Germinal center (tissue), 1 donor: ENCODE results near the gene OVOL1.
A peak's percentile ranks its signal among the peaks of the same experiment; 100 is the strongest.
"Not testable (repeated sequence)": the region's sequence is repeated elsewhere in the genome, so short reads cannot be mapped to it uniquely, and the experiment has no call there.

Experiments used
- DNase-seq: peaks from one replicate; pipeline ENCODE4 v3.0.0; 2012; ENCODE audit warnings: mixed read lengths, low spot score

The OVOL1 gene

DNA sequence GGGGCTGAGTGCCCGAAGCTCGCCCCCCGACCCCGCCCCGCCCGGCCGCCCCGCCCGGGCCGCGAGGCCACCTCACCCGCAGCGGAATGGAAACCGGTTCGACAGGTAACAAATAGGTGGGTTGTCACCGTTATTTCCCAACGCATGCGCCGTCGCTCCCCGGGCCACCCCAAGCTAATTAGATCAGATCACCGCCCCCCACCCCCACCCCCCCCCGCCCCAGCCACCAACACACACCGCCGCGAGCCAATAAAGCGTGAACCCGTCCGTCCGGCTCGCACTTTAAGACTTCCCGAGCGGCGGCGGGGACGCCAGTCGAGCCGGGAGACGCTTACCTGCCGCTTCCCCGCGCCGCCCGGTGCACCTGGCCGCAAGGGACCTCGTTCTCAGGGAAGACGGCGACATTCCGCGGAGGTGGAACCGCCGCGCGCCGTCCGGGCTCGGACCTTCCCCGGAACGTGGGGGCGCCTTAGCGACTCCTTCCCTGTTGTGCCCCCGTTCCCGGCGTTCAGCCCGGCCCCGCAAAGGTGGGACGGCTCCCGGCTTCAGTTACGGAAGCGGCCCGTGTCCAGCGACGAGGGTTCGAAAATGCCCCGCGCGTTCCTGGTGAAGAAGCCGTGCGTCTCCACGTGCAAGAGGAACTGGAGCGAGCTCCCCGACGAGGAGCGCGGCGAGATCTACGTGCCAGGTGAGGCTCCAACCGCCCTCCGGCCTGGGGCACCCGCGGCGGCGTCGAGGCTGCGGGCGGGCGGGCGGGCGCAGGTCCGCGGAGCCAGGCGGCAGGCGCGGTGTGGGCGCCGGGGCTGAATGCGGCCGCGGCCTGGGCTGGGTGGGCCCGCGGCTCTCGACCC is at the start of gene OVOL1:
TSS of gene OVOL1 (plus strand) at position 278 of the 851 bp plus-strand sequence. CDS start at position 589, 311 bp downstream.
- peak; percentile 53 for DNase-seq

DNA sequence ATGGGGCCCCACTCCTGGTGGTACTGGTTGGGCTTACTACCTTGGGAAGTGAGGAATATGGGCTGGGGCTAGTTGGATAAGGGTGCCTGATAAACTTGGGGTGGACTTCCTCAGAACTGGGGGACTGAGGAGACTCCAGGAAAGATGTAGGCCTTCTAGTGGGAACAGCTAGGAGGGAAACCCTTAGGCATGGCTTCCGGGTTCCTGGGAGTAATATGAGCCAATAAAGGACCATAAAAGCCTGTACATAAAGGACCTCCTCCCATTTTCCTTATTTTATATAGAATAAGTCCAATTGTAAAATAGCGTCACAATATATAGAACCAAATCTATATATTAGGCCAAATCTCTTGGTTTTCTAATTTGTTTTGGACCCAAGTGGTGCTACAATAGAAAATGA is 47.8 kb upstream of the OVOL1 start:
- no peak for DNase-seq

DNA sequence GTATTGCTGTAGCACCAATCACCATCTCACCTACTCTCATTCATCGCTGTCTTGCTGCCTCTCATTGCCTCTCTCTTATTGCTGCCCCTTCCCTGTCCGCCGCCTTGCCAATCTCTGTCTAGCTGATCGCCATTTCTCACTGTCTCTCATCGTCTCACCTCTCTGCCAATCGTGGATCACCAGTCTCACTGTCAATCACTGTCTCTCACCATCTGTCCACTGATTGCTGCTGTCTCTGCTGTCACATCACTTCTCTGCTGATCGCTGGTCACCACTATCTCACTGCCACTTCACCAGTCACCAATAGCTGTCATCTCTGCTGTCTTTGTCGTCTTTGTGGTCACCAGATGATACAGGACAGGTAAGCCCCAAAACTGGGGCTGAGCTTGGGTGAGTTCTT is 45.7 kb upstream of the OVOL1 start:
- no peak for DNase-seq

DNA sequence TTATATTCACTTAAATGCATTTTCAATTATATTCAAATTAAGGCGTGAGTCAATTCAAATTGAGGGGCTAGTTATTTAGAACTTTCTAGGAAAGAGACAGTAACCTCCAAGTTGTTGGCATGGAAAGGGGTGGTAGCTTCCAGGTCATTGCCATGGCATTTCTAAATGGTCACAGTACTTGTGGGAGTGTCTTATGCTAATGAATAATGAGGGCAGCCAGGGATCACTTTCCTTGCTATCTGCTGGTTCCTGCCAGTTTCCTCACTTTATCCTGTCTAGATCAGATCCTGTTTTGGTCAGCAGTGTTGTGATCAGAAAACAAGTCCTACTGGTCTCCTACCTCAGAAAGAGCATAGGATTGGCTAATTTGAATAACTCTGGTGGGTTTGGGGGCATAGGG is 44.5 kb upstream of the OVOL1 start:
- no peak for DNase-seq

DNA sequence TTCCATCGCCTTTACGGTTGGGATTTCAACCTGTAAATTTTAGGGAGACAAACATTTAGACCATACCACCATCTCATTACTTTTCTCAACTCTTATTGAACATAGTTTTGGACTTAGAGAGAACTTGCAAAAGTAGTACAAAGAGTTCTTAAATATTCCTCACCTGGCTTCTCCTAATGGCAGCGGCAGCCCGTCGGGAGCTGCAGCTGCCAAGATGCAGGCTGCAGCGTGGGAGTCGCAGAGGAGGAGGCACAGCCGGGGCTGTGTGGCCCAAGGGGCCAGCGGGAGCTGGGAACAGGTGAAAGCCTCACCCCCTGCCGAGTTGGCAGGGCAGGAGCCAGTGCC is 43.2 kb upstream of the OVOL1 start:
- no peak for DNase-seq

DNA sequence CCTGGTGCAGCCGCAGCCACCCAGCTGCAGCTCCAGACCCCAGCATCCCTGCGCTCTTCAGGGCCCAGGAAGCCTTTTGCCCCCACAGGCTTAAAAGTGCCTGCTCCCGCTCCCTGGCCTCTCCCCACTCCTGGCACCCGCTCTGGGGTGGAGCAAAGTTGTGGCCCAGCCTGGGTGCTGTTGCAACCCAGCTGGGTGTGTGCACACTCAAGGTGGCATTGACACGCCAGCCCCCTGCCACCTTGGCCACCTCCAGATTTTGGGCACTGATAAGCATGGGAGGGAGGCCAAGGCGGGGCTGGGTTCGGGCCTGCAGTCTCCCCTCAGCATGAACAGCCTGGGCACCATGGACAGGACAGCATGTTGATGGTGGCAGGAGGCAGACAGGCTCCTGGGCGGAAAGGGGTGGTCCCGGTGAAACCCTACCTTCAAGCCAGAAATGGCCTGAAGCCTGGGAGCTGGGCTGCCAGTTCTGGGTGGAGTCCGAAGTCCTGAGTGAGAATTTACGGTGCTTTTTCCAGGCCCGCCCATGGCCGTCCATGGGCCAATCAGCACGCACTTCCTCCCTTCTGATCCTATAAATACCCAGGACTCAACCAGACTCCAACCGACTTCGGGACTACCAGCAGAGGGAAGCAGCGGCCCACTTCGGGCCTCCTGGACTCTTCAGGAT is 42.7 kb upstream of the OVOL1 start:
- no peak for DNase-seq

DNA sequence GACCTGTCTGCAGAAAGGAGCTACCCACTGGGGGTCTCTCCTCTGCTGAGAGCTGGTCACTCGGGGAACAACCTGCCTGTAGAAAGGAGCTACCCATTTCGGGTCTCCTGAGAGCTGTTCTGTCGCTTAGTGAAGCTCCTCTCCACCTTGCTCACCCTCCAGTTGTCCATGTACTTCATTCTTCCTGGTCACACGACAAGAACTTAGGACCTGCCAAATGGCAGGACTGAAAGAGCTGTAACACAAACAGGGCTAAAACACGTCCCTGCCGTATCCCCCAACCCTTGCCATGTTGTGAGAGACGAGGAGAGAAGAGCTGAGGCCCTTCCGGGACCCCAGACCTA is 42.2 kb upstream of the OVOL1 start:
- DNase-seq = no peak

DNA sequence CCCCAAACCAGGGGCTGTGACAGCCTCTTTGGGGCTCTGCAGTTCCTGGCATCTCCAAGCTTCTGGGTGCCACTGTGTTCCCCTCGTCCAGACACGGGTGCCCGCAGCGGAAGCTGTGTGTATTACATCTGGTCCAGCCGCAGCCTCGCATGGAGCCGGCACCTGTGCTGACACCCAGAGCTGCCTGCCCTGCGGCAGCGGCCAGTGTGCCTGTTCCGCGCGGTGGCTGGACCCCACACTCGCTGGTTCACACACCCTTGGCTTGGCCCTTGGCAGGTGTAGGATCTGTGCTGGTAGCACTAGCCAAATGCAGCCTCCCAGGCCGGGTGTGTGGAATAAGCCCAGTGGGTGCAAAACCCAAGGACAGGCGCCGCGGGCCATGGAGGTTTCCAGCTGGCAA is 41.8 kb upstream of the OVOL1 start:
- no peak for DNase-seq

DNA sequence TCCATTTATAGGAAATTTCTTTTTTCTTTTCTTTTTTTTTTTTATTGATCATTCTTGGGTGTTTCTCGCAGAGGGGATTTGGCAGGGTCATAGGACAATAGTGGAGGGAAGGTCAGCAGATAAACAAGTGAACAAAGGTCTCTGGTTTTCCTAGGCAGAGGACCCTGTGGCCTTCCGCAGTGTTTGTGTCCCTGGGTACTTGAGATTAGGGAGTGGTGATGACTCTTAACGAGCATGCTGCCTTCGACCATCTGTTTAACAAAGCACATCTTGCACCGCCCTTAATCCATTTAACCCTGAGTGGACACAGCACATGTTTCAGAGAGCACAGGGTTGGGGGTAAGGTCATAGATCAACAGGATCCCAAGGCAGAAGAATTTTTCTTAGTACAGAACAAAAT is 24.7 kb upstream of the OVOL1 start:
- not testable (repeated sequence) for DNase-seq

DNA sequence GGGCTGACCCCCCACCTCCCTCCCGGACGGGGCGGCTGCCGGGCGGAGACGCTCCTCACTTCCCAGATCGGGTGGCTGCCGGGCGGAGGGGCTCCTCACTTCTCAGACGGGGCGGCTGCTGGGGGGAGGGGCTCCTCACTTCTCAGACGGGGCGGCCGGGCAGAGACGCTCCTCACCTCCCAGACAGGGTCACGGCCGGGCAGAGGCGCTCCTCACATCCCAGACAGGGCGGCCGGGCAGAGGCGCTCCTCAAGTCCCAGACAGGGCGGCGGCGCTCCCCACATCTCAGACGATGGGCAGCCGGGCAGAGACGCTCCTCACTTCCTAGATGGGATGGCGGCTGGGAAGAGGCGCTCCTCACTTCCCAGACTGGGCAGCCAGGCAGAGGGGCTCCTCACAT is 24.0 kb upstream of the OVOL1 start:
- not testable (repeated sequence) for DNase-seq

DNA sequence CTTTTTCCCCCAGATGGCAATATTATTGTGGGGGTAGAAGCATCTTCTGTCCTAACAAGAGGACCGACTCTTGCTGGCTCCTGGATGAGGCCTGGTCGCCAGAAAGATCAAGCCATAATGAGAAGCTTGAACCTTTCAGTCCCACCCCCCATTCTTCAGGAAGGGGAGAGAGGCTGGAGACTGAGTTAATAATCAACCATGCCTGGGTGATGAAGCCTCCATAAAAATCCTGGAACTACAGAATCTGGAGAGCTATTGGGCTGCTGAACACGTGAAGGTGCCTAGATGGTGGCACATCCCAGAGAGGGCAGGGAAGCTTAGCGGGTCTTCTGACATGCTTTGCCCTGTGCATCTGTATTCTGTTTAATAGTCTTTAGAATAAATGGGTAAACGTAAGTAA is 22.4 kb upstream of the OVOL1 start:
- DNase-seq = no peak

DNA sequence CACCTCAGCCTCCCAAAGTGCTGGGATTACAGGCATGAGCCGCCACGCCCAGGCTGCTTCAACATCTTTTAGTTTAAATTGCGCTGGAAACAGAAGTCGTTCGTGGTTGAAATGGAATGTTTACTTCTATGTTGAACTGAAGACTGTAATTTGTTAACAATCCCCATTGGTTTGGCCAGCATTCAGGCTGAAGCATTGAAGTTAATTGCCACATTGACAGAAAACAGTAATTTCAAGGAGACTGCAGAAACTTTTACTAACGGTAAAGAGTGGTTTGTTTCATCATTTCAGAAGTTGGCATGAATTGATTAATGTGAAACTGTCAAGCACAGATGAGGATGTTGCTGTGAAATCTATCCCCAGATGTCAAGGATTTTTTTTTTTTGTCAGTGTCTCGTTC is 20.3 kb upstream of the OVOL1 start:
- no peak for DNase-seq

DNA sequence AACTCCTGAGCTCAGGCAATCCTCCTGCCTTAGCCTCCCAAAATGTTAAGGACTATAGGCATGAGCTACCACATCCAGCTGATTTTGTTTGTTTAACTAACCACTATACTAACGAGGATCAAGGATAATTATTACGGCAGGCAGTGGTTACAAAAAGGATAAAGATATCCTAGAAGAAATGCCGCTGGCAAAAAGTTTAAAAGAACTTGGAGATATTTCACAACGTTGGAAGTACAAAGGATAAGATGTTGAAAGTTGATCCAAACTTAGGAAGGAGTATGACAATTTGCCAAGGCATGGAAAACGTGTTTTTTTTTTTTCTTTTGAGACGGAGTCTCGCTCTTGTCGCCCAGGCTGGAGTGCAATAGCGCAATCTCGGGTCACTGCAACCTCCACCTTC is 19.5 kb upstream of the OVOL1 start:
- no peak for DNase-seq

DNA sequence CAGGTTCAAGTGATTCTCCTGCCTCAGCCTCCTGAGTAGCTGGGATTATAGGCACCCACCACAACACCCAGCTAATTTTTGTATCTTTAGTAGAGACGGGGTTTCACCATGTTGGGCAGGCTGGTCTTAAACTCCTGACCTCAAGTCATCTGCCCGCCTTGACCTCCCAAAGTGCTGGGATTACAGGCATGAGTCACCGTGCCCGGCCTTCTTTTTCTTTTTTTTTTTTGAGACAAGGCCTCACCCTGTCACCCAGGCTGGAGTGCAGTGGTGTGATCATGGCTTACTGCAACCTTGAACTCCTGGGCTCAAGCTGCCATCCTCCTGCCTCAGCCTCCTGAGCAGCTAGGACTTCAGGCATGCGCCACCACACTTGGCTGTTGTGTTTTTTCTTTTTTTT is 19.1 kb upstream of the OVOL1 start:
- DNase-seq = not testable (repeated sequence)

DNA sequence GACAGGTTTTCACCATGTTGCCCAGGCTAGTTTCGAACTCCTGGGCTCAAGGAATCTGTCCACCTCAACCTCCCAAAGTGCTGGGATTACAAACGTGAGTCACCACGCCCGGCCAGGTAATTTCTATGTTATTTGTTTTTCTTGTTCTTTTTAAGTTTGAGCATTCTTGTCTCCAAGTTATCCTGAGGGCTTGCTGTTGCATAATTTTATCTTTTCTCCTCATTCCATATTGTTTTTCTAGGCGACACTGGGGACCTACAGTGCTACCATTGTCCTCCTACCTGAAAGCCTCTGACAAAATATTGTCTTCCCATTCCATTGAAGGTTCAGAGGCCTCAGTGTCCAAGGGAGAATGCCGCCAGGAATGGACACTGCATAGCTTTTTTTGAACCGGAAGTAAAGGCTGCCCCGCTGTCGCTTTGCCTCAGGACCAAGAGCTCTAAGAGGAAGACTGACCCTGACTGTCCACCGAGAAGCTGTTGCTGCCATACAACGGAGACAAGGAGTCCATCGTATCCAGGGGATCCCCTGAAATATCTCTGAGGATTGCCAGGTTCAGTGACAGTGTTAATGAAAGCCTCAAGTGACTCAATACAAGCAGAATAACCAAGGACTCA is 15.8 kb upstream of the OVOL1 start:
- no peak for DNase-seq

DNA sequence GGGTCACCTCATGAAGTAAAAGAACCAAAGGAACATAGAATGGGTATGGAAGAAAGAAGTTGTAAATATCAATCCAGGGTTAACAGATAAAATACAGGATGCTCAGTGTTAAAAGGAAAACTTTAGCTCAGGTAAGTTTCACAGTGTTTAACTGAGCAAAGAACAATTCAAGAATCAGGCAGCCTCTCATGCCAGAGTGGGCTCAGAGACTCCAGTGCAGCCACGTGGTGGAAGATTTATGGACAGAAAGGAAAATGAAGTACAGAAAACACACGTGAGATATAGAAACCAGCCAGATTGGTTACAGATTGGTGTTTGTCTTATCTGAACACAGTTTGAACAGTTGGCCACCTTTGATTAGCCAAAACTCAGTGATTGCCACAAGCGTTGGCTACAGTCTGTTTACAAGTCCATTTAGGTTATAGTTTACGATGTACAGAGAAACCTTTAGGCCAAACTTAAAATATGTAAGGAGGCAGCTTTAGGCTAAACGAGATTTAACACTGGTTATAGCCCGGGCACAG is 15.2 kb upstream of the OVOL1 start:
- no peak for DNase-seq

DNA sequence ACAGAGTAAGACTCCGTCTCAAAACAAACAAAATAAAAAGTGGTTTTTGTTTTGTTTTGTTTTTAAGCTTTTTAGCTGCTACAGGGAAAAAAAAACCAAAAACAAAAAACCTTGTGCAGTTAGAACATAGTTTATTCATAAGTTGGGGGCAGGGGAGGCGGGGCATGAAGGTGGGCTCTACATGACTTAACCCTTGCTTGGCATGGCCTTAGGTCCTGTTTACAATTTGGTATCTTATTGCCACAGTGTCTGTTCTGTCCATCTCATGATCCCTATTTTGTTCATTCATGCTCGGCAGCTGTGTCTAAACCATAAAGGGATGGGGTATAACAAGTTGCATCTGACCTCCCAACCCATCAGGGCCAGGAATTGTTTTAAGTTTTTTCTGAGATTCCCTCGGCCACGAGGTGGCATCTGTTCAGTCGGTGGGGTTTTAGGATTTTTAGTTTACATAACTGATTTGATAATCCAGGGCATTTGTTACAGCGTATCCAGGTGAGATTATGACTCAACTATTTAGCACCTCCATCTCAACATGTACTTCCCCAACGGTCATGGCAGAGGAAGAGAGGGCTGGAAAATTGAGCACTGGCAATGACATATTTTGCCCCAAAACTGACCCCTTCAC is 13.0 kb upstream of the OVOL1 start:
- no peak for DNase-seq

DNA sequence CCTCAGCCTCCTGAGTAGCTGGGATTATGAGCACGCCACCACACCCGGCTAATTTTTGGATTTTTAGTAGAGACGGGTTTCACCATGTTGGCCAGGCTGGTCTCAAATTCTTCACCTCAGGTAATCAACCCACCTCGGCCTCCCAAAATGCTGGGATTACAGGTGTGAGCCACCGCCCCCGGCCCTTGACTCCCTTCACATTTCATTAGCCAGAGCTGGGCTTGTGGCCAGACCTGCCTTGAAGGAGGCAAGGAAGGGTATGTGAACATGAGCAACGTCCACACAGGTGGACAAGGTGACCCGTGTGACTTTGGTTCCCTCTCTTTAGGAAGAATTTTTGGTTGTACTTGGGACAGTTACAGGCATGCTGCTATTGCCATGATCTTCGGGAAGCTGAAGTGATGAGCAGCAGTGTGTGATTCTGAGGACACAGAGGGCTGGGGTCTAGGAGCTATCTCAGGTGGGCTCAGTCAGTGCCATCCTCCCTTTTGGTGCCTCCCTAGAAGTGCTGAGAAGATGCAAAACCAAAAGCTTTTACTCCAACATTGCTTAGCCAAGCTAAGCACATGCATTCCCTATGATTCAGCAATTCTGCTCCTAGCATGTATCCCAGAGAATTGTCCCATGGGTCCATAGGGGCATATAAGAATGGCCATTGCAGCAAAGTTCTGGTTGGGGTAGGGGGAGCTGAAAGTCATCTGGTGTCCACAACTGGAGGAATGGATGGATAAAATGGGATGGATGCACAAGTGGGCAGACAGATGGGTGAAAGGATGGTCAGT is 12.1 kb upstream of the OVOL1 start:
- no peak for DNase-seq

DNA sequence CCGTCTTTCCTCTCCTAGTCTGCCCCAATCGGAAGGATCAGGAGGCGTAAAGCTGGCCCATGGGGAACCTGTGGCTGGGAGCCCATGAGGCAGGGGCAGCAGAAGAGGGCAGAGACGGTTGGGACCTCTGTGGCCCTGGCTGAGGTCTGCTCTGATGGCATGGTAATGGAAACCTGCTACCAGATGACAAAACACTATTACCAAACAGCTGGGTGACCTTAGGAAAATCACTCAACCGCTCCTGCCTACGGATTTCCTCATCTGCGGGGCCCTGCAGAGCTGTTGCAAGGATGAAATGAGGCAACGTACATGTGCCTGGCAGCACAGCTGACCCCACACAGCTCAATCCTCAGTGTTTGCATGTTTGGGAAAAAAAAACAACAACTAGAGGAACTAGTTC is 10.7 kb upstream of the OVOL1 start:
- DNase-seq = no peak

DNA sequence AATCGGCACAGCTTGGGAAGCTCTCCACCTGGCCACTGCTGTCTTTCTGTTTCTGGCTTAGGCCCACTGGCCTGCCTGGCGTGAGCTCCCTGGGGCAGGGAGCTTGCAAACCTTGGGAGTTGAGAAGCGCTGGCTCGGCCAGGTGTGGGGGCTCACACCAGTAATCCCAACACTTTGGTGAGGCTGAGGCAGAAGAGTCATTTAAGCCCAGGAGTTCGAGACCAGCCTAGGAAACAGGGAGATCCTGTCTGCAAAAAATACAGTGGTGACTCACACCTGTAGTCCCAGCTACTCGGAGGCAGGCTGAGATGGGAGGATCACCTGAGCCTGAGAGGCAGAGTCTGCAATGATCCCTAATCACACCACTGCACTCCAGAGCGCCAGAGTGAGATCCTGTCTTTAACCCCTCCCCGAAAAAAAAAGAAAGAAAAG is 10.1 kb upstream of the OVOL1 start:
- DNase-seq = no peak

DNA sequence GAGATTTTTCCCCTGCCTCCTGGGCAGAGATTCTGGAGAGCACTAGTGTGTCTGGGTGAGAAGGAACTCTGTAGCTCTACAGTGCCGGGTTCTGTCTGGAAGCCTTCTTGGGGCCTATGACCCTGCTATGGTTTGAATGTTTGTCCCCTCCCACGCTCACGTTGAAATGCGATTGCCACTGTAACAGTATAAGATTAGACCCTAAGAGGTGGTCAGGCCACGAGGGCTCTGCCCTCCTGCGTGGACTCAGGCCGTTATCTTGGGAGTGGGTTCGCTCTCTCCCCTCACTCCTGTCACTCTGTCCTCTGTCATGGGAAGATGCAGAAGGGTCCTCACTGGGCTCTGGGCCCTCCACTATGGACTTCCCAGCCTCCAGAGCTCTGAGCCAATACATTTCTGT is 9.6 kb upstream of the OVOL1 start:
- no peak for DNase-seq

DNA sequence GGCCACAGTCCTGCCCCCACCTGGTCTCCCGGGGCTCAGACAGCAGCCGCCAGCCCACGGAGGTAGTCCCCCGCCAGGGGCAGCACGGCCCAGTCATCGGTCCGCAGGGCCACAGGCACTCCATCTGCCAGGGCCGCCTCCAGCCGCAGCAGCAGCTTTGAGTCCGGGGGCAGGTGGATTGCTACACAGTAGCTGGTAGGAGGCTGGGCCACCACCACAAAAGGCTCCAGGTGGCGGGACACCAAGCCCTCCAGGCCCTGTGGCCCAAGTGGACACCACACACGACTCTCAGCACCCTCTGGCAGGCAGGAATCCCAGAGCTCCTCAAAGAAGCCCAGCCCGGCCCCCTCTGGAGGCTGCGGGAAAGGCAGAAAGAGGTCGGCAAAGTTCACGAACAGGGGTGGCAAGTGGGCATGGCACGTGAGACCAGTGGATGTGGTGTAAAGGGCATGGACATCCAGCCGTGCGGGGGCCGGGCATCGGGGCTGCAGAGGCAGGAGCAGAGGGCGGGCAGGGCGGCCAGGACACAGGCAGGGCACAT is 9.0 kb upstream of the OVOL1 start:
- no peak for DNase-seq
